Fibroblast of skin of abdomen (primary cell): ENCODE results near the gene ZNF414.
A peak's percentile ranks its signal among the peaks of the same experiment; 100 is the strongest.

Experiments
- DNase-seq: peaks from one replicate; pipeline ENCODE4 v3.0.0-alpha.2; 2013

ZNF414 gene

DNA sequence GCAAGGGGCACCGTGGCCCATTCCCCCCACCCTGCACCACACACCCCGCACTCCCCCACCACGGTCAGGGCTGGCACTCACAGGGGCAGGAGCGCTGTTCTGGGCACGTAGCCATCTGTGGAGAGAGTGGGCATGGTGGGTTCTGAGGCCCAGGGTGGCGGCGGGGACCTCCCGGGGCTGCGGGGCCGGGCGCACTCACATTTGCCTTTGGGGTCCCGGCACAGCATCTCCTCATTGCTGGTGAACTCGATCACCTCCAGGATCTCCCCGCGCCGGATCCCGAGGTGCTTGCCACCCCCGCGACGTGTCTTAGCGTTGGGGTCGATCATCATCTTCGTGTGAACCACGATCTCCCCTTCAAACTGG is 23.6 kb downstream of the ZNF414 start:
- no peak for DNase-seq

DNA sequence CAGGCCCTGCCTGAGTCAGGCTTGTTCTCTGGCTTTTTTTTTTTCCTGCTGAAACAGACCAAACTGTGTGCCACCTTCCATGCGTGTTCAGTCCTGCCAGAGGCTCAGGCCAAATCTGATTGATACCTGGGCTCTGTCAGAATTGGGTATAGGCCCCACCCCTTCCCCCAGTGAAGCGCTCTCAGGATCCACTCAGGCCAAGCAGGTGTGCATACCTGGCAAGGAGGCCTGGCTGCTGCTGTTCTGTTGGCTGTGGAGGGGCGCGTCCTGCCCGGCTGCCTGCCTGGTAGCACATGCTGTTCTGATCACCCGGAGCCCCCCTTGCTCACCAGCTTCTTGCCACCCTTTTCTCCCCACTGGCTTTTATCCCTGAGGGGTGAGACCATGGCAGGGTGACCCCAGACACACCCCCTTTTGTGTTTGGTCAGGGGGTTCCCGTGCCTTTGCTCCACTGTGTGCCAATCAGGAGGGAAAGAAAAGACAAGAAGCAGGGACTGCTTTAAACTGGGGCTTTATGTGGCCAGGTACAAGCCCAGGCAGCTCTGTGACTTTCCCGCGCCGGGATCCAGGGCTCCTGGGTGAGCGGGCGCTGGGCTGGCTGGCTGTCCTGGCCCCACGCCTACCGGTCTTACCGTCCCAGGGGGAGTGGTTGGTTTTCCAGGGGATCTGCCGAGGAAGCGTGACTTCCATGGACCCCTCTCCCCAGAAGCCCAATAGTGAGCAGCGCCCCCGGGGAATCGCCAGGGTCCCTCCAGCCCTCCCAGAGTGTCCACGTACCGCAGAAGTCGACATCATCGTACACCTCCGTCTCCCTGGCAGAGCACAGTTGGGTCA is 24.2 kb downstream of the ZNF414 start:
- DNase-seq: no peak

- no peak for DNase-seq
These were observed 25.6 kb downstream of the ZNF414 start for GRCh38 chr19:8488365-8488764.

GRCh38 chr19:8487137-8487851 is 26.7 kb downstream of the ZNF414 start:
- DNase-seq: no peak

DNA sequence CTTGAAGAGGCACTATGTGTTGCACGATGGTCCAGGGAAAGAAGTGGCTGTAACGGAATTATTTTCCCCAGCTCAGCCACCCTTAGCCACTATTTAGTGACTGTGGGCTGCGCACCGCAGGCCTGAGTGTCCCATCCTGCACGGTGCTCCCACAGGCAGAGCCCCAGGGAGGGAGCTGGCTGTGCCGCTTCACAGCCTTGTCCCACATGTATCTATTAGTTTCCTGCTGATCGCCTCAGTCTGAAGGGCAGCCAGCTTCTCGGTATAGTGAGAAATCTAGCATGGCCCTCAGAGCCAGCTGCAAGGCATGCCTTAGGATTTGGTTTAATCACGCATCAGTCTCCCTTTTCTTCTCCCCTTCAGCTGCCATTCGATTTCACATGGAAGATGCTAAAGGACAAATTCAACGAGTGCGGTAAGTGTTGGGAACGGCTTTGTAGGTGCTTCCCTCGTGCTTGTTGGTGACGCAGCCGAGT is 27.3 kb downstream of the ZNF414 start:
- no peak for DNase-seq

DNA sequence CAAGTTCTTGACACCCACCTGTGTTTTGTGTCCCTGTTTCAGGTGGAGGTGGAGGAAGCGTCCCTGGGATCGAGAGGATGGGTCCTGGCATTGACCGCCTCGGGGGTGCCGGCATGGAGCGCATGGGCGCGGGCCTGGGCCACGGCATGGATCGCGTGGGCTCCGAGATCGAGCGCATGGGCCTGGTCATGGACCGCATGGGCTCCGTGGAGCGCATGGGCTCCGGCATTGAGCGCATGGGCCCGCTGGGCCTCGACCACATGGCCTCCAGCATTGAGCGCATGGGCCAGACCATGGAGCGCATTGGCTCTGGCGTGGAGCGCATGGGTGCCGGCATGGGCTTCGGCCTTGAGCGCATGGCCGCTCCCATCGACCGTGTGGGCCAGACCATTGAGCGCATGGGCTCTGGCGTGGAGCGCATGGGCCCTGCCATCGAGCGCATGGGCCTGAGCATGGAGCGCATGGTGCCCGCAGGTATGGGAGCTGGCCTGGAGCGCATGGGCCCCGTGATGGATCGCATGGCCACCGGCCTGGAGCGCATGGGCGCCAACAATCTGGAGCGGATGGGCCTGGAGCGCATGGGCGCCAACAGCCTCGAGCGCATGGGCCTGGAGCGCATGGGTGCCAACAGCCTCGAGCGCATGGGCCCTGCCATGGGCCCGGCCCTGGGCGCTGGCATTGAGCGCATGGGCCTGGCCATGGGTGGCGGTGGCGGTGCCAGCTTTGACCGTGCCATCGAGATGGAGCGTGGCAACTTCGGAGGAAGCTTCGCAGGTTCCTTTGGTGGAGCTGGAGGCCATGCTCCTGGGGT is 28.2 kb downstream of the ZNF414 start:
- DNase-seq: no peak

DNA sequence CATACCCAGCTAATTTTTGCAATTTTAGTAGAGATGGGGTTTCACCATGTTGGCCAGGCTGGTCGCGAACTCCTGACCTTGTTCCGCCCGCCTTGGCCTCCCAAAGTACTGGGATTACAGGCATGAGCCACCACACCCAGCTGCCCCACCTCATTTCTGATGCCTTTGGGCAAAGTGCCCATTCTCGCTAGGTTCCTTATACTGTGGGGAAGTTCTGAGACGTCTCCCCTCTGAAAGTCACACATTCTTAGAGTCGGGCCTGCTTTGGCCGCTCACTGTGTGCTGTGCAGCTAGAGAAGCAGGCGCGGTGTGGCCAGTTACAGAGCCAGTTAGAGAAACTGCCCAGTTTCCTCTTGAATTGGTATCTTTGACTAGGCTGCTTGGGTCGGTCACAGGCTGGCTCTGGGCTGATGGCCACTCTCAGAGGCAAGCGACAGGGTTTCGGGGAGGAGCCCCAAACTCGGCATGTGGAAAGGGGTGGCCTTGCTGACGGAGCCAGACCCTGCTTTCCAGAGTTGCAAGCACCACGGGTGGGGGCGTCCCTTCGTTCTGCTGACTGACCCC is 29.6 kb downstream of the ZNF414 start:
- DNase-seq: no peak

DNA sequence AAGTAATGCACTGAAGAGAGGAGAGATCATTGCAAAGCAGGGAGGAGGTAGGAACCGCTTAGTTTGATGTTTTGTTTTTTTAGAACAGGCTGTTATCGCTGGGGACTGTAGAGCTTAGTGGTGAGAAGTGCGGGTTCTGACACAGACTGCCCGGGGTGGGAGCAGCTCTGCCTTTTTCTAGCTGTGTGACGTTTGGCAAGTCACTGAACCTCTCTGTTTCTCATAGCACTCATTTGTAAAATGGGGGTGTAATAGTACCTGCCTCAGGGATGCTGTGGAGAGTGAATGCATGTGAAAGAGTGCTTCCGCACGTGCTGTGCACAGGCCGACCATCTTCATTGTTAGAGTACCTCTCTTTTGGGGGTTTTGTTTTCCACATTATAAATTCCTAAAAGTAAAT is 30.8 kb downstream of the ZNF414 start:
- DNase-seq: no peak

GRCh38 chr19:8482696-8483095 is 31.3 kb downstream of the ZNF414 start:
- DNase-seq: no peak

DNA sequence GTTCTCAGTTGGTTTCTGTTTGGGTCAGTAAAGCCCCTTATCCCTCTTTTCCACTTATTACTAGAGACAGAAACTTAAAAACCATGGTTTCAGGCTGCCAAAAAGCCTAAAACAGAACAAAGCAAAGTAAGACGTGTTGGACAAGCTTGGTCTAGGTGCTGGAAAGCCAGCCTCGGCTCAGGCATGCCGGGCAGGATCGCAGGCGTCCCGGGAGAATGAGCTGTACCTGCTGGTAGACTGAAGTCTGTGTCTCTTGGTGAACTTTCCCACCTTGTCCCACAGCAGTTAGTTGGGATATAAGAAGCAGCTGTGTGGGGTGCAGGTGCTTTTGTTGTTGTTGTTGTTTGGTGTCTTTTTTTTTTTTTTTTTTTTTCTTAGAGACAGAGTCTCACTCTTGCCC is 32.4 kb downstream of the ZNF414 start:
- no peak for DNase-seq

DNA sequence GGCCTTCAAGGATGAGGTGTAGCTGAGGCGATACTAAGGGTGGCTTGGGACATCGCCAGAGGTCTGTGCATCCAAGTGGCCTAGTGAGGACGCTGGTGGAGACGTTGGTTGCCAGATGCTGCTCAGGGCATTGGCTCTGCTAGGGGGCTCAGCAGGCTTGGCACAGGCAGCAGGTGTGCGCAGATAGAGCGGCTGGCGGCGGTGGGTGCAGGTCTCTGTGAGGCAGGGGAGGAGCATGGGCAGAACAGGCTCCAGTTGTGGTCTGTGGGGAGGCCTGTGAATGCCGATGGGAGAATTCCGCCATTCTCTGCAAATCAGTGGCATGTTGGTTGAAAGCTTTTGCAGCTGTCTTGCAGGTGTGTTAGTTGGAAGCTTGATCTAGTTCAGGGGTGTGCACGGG is 32.8 kb downstream of the ZNF414 start:
- DNase-seq: no peak

DNA sequence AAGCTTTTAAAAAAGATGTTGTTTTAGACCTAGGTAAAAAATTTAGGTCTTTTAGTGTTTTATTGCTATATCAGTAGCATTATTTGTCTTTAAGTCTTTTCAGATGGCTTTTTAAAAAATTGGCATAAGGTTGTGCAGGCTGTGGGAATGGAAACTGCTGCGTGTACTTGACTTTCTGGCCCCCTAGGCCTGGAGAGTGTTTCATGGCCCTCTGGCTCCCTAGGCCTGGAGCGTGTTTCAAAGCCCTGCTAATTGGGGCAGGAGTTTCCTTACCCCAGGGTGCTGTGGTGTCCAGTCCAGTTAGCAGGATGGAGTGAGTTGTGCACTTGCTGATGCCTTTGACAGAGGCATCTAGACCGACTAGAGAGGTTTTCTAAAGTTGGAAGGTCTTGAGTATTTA is 35.4 kb downstream of the ZNF414 start:
- DNase-seq: no peak

GRCh38 chr19:8477889-8478288 is 36.1 kb downstream of the ZNF414 start:
- DNase-seq: no peak

DNA sequence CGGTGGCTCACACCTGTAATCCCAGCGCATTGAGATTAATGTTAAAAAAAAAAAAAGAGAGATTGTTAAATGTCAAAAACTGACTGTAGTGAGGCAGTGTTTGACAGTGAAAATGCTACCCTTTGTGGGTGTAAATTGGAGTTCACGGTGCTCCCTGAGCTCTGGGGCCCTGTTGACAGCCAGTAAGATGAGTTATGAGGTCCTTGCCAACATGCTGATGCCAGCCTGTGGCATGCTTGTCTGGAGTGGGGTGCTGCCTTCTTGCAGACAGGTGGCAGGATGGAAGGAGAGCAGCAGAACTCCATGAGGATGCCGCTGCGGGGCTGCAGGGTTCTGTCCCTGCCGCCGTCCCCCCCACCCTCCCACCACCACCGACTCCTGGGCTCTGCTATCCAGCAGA is 37.4 kb downstream of the ZNF414 start:
- no peak for DNase-seq

DNA sequence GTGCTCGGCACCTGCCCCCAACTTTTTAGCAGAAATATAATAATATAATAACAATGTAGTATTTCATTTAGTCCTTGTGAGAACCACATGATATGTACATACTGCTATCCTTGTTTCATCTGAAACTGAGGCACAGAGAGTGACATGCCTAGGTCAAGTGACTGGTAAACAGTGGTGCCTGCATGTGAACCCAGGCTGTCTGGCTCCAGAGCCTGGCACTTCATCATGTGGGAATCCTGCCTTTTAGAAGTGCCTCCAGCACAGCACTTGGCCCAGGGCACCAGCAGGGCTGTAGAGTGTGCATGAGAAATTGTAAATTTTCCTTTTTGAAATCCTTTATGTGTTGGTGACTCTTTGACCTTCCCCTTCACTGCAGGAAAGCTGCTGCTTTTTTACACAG is 39.0 kb downstream of the ZNF414 start:
- no peak for DNase-seq

DNA sequence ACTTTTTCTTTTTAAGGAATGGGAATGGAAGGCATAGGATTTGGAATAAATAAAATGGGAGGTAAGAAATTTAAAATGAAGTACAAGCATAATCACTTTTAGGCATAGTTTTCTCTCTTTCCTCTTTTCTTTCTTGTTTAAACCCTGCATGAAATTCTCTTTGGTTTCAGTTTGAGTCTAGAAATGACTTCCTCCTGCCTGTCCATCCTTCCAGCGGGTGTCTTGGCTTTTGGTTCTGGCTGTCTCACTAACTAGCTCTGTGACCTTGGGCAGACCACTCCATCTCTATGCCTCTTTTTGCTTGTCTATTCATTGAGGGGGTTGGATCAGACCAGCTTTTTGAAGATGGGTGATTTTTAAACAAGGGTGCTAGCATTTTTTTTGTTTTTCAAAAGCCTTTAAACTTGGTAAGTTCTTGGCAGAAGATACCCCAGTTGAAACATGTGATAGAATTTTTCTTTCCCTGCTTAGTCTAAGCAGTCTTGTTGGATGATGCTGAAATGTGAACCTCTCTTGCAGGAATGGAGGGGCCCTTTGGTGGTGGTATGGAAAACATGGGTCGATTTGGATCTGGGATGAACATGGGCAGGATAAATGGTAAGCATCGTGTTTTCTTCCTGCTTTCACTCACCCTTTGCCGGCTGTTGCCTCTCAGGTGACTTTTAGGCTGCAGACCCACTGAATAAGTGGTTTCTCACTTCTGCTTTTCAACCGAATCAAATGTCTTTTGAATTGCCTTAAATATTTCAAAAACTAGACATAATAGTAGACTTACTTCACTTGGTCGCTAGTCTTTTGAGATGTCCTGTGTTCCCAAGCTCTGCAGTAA is 40.1 kb downstream of the ZNF414 start:
- no peak for DNase-seq

GRCh38 chr19:8469613-8470368 is 44.2 kb downstream of the ZNF414 start:
- DNase-seq: no peak

GRCh38 chr19:8468761-8469373 is 45.1 kb downstream of the ZNF414 start:
- peak; percentile 74 for DNase-seq

DNA sequence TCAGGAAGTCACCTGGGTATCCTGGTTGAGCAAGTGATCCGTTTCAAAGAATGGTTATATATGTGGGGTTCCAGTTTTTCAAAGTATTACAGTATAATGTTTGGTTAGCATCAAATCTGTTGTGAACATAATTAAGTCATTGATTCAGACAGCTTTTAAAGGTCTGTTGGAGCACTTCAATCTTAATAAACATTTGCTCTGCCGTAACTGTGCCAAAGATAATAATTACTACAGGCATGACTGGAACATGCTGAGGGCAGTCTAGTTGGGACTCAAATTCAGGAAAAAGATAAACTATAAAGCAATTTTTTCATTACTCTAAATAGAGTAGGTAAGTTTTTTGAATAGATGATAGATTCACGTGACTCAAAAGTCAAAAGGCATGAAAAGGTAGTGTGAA is 45.8 kb downstream of the ZNF414 start:
- no peak for DNase-seq

GRCh38 chr19:8466018-8466417 is 47.9 kb downstream of the ZNF414 start:
- DNase-seq: peak; percentile 40

- DNase-seq: no peak
These were observed 50.6 kb downstream of the ZNF414 start for GRCh38 chr19:8463365-8463764.
